Heart left ventricle (tissue), 16 donors: ENCODE results near the gene ZNF576. TPM values are rescaled to one million over a fixed set of nuclear protein-coding genes. Genes with fewer than 3 reads are reported as not detected.

ENCODE experiments used
- ATAC-seq, 4 donors: fragments of 200-7000 bp; cut with Tn5 transposase; one replicate each; pipeline ENCODE4 v1.9.1; 2020 to 2022; ENCODE audit warnings: moderate library complexity in 4 of 4, mild to moderate bottlenecking in 3 of 4, moderate number of reproducible peaks in 1 of 4
- DNase-seq, 5 donors: peaks; one replicate each; pipeline ENCODE4 v3.0.0-alpha.2; 2020
- H3K27ac ChIP-seq, 12 donors: fragments of 200-600 bp; sonication (generic) in 4 of 12; one replicate each; pipeline versions ENCODE4 v1.5.0 to v1.8.0; 2016 to 2022; ENCODE audit warnings: mild to moderate bottlenecking in 2 of 12
- H3K27me3 ChIP-seq, 9 donors: fragments of 200-600 bp; sonication (generic) in 2 of 9; one replicate each; pipeline versions ENCODE4 v1.5.1 to v1.8.0; 2016 to 2022; ENCODE audit warnings: mild to moderate bottlenecking in 3 of 9
- H3K36me3 ChIP-seq, 9 donors: fragments of 200-600 bp; sonication (generic) in 2 of 9; one replicate each; pipeline versions ENCODE4 v1.5.0 to v1.8.0; 2018 to 2022; ENCODE audit warnings: mild to moderate bottlenecking in 2 of 9
- H3K4me1 ChIP-seq, 12 donors: fragments of 200-600 bp; sonication (generic) in 4 of 12; one replicate each; pipeline versions ENCODE4 v1.5.0 to v1.8.0; 2016 to 2022; ENCODE audit warnings: mild to moderate bottlenecking in 3 of 12
- H3K4me3 ChIP-seq, 12 donors: fragments of 200-600 bp; sonication (generic) in 4 of 12; one replicate each; pipeline versions ENCODE4 v1.5.0 to v1.8.0; 2017 to 2022; ENCODE audit warnings: mild to moderate bottlenecking in 9 of 12, moderate library complexity in 4 of 12
- H3K9me3 ChIP-seq, 12 donors: fragments of 200-600 bp; sonication (generic) in 4 of 12; one replicate each; pipeline versions ENCODE4 v1.5.0 to v1.8.0; 2016 to 2022; ENCODE audit warnings: mild to moderate bottlenecking in 1 of 12
- POLR2A ChIP-seq, 2 donors: fragments of 450-650 bp; IDR thresholded peaks; one replicate each; pipeline ENCODE4 v1.6.1; 2017; ENCODE audit warnings: antibody characterized with exemption in 2 of 2, mild to moderate bottlenecking in 2 of 2, moderate library complexity in 2 of 2
- WGBS, 4 donors: extraction: QIAGEN DNeasy Blood & Tissue Kit in 2 of 4; methylation state at CpG; one replicate each; pipeline versions ENCODE4 v1.1.5 to v1.1.7; 2013 to 2018; 5-methylcytosine and 5-hydroxymethylcytosine counted together
- intact Hi-C, 10 donors: fragments of 100-400 bp; cut with DNase I; formaldehyde crosslinking; loops; one replicate each; pipeline versions ENCODE4 v1.11.1 to v1.14.2; 2022
- polyA plus RNA-seq, 2 donors: library from polyadenylated mRNA; stranded (reverse); fragments of 200-250 nt; gene quantifications; one replicate each; pipeline ENCODE4 v1.2.3, GENCODE V29; 2013
- total RNA-seq, 9 donors: library from RNA; depleted of rRNA in 2 of 9; stranded (reverse); fragments of >200 nt in 2 of 9; fragmentation: NEBNext Ultra II Directional in 3 of 9; extraction: Animal tissue kit (Norgen Biotek cat#: 25700) in 3 of 9; gene quantifications; one replicate each; pipeline versions ENCODE4 v1.1.0 to v1.2.4, GENCODE V29; 2016 to 2023
- TF ChIP-seq, protein P1 (sequence below), 12 donors: fragments of 200-600 bp; sonication (generic) in 4 of 12; IDR thresholded peaks; one replicate each; pipeline versions ENCODE4 v1.5.0 to v1.8.0; 2018 to 2022; ENCODE audit warnings: antibody characterized with exemption in 12 of 12, mild to moderate bottlenecking in 5 of 12
- donor health status: ischemic (EF 13 %, LVEDD 7.1; RV severe dilation, severe dysfunction).
- donor health status: healthy with polysubstance abuse.
- donor health status: DM: no; HTN: yes; CAD: no.
- donor health status: DM: no; HTN: no; CAD: no.
- donor health status: ischemic (EF 25% LVEDD 6.9; RV normal size, moderate dysfunction).
- donor health status: ischemic (EF 25% LVEDD 5.7; RV mildly dilated, moderate dysfunction).
- donor health status: healthy.
- donor health status: DM: yes; HTN: yes; CAD: no.
- donor health status: ischemic (EF 35%, LVEDD 5.7; RV mildly dilated, moderate dysfunction).
- donor health status: nonischemic (EF 11% LVEDD 7.7; RV severe dilation, severe dysfunction).
- donor health status: DM: yes; HTN: yes; CAD: no.
- donor health status: PGD.
- donor health status: ischemic (EF 29% LVEDD 5.4; RV normal size, mild dysfunction).
- donor health status: nonischemic (EF 23%, LVEDD 6.1; RV moderate dilation, normal function).

ZNF576 gene
- total and polyA plus RNA-seq, 11 donors = 8.9 to 22.4 (median 11.8) TPM

GRCh38 chr19:43594710-43595604 is 1.4 kb upstream of the ZNF576 start:
- TF ChIP-seq, protein P1, sequence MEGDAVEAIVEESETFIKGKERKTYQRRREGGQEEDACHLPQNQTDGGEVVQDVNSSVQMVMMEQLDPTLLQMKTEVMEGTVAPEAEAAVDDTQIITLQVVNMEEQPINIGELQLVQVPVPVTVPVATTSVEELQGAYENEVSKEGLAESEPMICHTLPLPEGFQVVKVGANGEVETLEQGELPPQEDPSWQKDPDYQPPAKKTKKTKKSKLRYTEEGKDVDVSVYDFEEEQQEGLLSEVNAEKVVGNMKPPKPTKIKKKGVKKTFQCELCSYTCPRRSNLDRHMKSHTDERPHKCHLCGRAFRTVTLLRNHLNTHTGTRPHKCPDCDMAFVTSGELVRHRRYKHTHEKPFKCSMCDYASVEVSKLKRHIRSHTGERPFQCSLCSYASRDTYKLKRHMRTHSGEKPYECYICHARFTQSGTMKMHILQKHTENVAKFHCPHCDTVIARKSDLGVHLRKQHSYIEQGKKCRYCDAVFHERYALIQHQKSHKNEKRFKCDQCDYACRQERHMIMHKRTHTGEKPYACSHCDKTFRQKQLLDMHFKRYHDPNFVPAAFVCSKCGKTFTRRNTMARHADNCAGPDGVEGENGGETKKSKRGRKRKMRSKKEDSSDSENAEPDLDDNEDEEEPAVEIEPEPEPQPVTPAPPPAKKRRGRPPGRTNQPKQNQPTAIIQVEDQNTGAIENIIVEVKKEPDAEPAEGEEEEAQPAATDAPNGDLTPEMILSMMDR (IDR thresholded peaks at IDR 0.05) = peak in 11 of 12 donors; percentile 27 to 77 (median 42)
- no peak for TF ChIP-seq POLR2A (IDR thresholded peaks at IDR 0.05)
- Histone ChIP-seq H3K4me1 (peaks cover 8 to 41% (median 32%) of the 10 kb centered on the region in 12 donors), H3K4me3 (peak overlapping the region; percentile 45 to 90 (median 74)), H3K27me3 (no peaks in the 10 kb centered on the region), H3K27ac (peak overlapping the region in 11 of 12 donors; percentile 74 to 99 (median 92)), H3K9me3 (no peaks in the 10 kb centered on the region), H3K36me3 (peaks cover 0 to 61% (median 55%) of the 10 kb centered on the region in 9 donors)
- ATAC-seq (peak in 2 of 4 donors; percentile 2 to 6), DNase-seq (peak in 4 of 5 donors; percentile 46 to 73 (median 56))
- WGBS, 4 donors = 4 to 14% (median 4%) methylated on average over 31 to 64 of the region's 64 CpGs
- intact Hi-C loops = loop anchor here in 4 of 10 donors (2.0 to 10.0 kb wide), 5 partner anchors 14 to 63 kb away; partner anchors contain the start of gene ZNF575 (in 2 of the 4)

- H3K27me3 ChIP-seq = no peaks in the 10 kb centered on the region
- H3K27ac ChIP-seq = peak overlapping the region in 11 of 12 donors; percentile 74 to 99 (median 92)
- H3K4me1 ChIP-seq = peaks cover 8 to 41% (median 32%) of the 10 kb centered on the region in 12 donors
- no peaks in the 10 kb centered on the region for H3K9me3 ChIP-seq
- DNase-seq (no peak), ATAC-seq (peak; percentile 0 to 32 (median 10))
- intact Hi-C loops = loop anchor here in 4 of 10 donors (2.0 to 10.0 kb wide), 5 partner anchors 15 to 63 kb away; partner anchors contain the start of gene ZNF575 (in 2 of the 4)
- H3K36me3 ChIP-seq = peaks cover 0 to 61% (median 54%) of the 10 kb centered on the region in 9 donors
- H3K4me3 ChIP-seq = peak overlapping the region; percentile 45 to 90 (median 74)
- WGBS, 4 donors = 1 to 5% (median 2%) methylated on average over 14 to 18 of the region's 18 CpGs
- no peak for TF ChIP-seq POLR2A (IDR thresholded peaks at IDR 0.05)
- TF ChIP-seq, protein P1 (IDR thresholded peaks at IDR 0.05) = no peak
Observed at GRCh38 chr19:43595605-43595998, 793 bp upstream of the ZNF576 start.

DNA sequence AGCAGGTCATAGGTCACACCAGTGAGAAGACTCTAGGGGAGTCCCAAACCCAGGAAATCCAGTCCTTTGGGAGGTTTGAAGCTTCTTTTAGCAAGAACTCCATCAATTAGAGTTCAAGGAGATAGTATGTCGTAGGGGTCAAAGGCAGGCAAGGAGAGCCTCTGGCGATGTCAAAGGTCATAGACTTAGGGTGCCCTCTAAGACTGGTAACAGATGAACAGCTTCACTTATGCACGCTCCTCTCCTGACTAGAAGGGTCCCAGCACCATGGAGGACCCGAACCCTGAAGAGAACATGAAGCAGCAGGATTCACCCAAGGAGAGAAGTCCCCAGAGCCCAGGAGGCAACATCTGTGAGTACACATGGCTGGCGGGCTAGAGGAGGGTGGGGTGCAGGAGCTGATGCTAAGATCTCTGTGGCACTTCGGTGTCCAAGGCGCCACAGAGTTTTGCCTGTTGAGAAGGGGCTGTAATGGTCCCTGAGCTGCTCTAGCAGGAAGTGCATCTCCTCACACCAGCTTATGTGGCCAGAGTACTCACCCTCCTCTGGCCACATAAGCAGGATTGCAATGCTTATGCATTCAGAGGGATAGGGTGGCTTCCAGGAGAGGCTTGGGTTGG is 557 bp downstream of the ZNF576 start:
- no peak for ATAC-seq
- Histone ChIP-seq H3K27ac (peak overlapping the region in 11 of 12 donors; percentile 93 to 100 (median 97)), H3K27me3 (no peaks in the 10 kb centered on the region), H3K4me1 (peaks cover 8 to 46% (median 35%) of the 10 kb centered on the region in 12 donors), H3K9me3 (no peaks in the 10 kb centered on the region), H3K36me3 (peaks cover 0 to 61% (median 52%) of the 10 kb centered on the region in 9 donors), H3K4me3 (peak overlapping the region; percentile 47 to 90 (median 74))
- TF ChIP-seq POLR2A (IDR thresholded peaks at IDR 0.05) = no peak
- TF ChIP-seq, protein P1 (IDR thresholded peaks at IDR 0.05) = no peak
- DNase-seq = no peak
- WGBS, 4 donors = 11 to 26% (median 25%) methylated on average over 5 to 7 of the region's 7 CpGs
- intact Hi-C loops = loop anchor here in 7 of 10 donors (1.0 to 10.0 kb wide), 10 partner anchors 22 to 71 kb away; partner anchors contain the start of genes PINLYP (in 6 of the 7), XRCC1 (in 6 of the 7), ZNF575 (in 4 of the 7) and ZNF428 (in 1 of the 7)
